HepG2 (cell line): ENCODE results near the gene COMMD10. TPM values are rescaled to one million over a fixed set of nuclear protein-coding genes. Genes with fewer than 3 reads are reported as not detected.

Source experiments
- ATAC-seq: fragments of 200-7000 bp; cut with Tn5 transposase; 3 replicates; pipeline ENCODE4 v1.9.1; 2020; ENCODE audit warnings: mild to moderate bottlenecking, moderate library complexity
- BruUV-seq: library from RNA; stranded (reverse); fragments of 400-500 nt; replicated peaks from 2 replicates; lab custom pipeline; 2021; lab: Mats Ljungman, UMichigan
- CTCF ChIA-PET: fragments of 300-600 bp; formaldehyde crosslinking; extraction: SDS; loops from one replicate; lab custom pipeline; 2021; ENCODE audit warnings: low total read pairs, inconsistent platforms, low intra/inter-chr PET ratio; lab: Yijun Ruan, JAX
- POLR2A ChIA-PET: fragments of 350-600 bp; sonication (Branson Sonifier 250); formaldehyde crosslinking; loops from one replicate; lab custom pipeline; 2020; ENCODE audit warnings: antibody characterized with exemption, inconsistent platforms; lab: Yijun Ruan, JAX
- DNase-seq: peaks from one replicate; pipeline ENCODE4 v3.0.0-alpha.2; 2015; ENCODE audit warnings: low spot score
- FAIRE-seq: peaks from 3 replicates; lab custom pipeline; 2011; peaks lifted over from hg19 to GRCh38; lab: Jason Lieb, UNC
- H2AFZ ChIP-seq: one replicate; pipeline ENCODE4 v1.6.1; 2011; ENCODE audit warnings: low read length, inconsistent platforms
- H3K27ac ChIP-seq: fragments of 300-600 bp; 3 replicates; pipeline ENCODE4 v1.8.0; 2011; ENCODE audit warnings: mixed run types, mild to moderate bottlenecking, mixed read lengths, low read length, inconsistent platforms; ENCODE audit not compliant: insufficient read depth; ENCODE audit errors: extremely low read length
- H3K27me3 ChIP-seq, 2 experiments: fragments of 200-600 bp in 1 of 2; 2 replicates in 1 of 2; 3 replicates in 1 of 2; pipeline versions ENCODE4 v1.6.0 to v1.8.0; 2011; ENCODE audit warnings: low read length in 2 of 2, mild to moderate bottlenecking in 2 of 2, moderate library complexity in 2 of 2, inconsistent platforms in 1 of 2; ENCODE audit not compliant: insufficient read depth in 2 of 2, control insufficient read depth in 1 of 2
- H3K36me3 ChIP-seq, 2 experiments: fragments of 200-600 bp in 1 of 2; replicated peaks in 1 of 2; 2 replicates in 1 of 2; 3 replicates in 1 of 2; pipeline versions ENCODE4 v1.5.1 to v1.8.0; 2011; ENCODE audit warnings: low read length in 2 of 2, inconsistent platforms in 1 of 2; ENCODE audit not compliant: insufficient read depth in 2 of 2, control insufficient read depth in 1 of 2
- H3K4me1 ChIP-seq: 2 replicates; pipeline ENCODE4 v1.5.1; 2012; ENCODE audit warnings: low read length, inconsistent platforms; ENCODE audit not compliant: insufficient read depth
- H3K4me2 ChIP-seq: 2 replicates; pipeline ENCODE4 v1.6.0; 2011; ENCODE audit warnings: low read depth, low read length, inconsistent platforms
- H3K4me3 ChIP-seq, 3 experiments: fragments of 200-600 bp in 1 of 3; sonication (generic), shearing (Covaris generic) in 1 of 3; replicated peaks in 1 of 3; 2 replicates each; pipeline ENCODE4 v1.5.1; 2011 to 2016; ENCODE audit warnings: low read length in 3 of 3, inconsistent platforms in 2 of 3, low read depth in 2 of 3, mild to moderate bottlenecking in 2 of 3, control low read depth in 1 of 3, mixed read lengths in 1 of 3; ENCODE audit not compliant: insufficient read depth in 1 of 3
- H3K79me2 ChIP-seq: one replicate; pipeline ENCODE4 v1.6.1; 2011; ENCODE audit warnings: low read length, inconsistent platforms; ENCODE audit not compliant: insufficient read depth
- H3K9ac ChIP-seq: 2 replicates; pipeline ENCODE4 v1.6.0; 2011; ENCODE audit warnings: mild to moderate bottlenecking, low read depth, low read length, inconsistent platforms; ENCODE audit not compliant: insufficient read depth
- H3K9me3 ChIP-seq: 2 replicates; pipeline ENCODE4 v1.5.1; 2012; ENCODE audit warnings: mild to moderate bottlenecking, low read length
- H4K20me1 ChIP-seq: 2 replicates; pipeline ENCODE4 v1.6.0; 2011; ENCODE audit warnings: inconsistent platforms, mild to moderate bottlenecking, low read length, moderate library complexity; ENCODE audit not compliant: insufficient read depth
- AKNA ChIP-seq: sonication (generic); formaldehyde crosslinking; IDR thresholded peaks from 2 replicates; pipeline ENCODE4 v1.4.0; 2020; ENCODE audit warnings: missing genetic modification reagents, borderline replicate concordance
- IKZF4 ChIP-seq: sonication (generic); formaldehyde crosslinking; IDR thresholded peaks from 2 replicates; pipeline ENCODE4 v1.5.1; 2020; ENCODE audit warnings: borderline replicate concordance, mild to moderate bottlenecking, low read depth, missing genetic modification reagents; ENCODE audit errors: not compliant biosample characterization
- RARA ChIP-seq: IDR thresholded peaks from 2 replicates; pipeline ENCODE4 v1.6.1; 2016; ENCODE audit warnings: missing genetic modification reagents, missing compliant biosample characterization
- RBAK ChIP-seq: sonication (generic); formaldehyde crosslinking; IDR thresholded peaks from 2 replicates; pipeline ENCODE4 v1.5.1; 2020; ENCODE audit warnings: mild to moderate bottlenecking, missing genetic modification reagents
- SP1 ChIP-seq, 2 experiments: fragments of 450-650 bp in 1 of 2; sonication (generic) in 1 of 2; formaldehyde crosslinking in 1 of 2; IDR thresholded peaks; 2 replicates each; pipeline versions ENCODE4 v1.4.0 to v1.6.1; 2016 to 2020; ENCODE audit warnings: missing genetic modification reagents in 1 of 2
- SRSF4 ChIP-seq: fragments of 200-400 bp; formaldehyde crosslinking; IDR thresholded peaks from one replicate; pipeline ENCODE4 v1.6.1; 2018; ENCODE audit warnings: mild to moderate bottlenecking, low read depth, low read length, moderate library complexity; ENCODE audit not compliant: poor library complexity, severe bottlenecking
- ZC3H4 ChIP-seq: sonication (generic); formaldehyde crosslinking; IDR thresholded peaks from 2 replicates; pipeline ENCODE4 v1.4.0; 2020; ENCODE audit warnings: missing genetic modification reagents, borderline replicate concordance
- ZNF317 ChIP-seq: sonication (generic); formaldehyde crosslinking; IDR thresholded peaks from 2 replicates; pipeline ENCODE4 v1.5.0; 2020; ENCODE audit warnings: mild to moderate bottlenecking, missing genetic modification reagents
- ZNF34 ChIP-seq: sonication (generic); formaldehyde crosslinking; IDR thresholded peaks from 2 replicates; pipeline ENCODE4 v1.4.0; 2020; ENCODE audit warnings: mild to moderate bottlenecking, missing genetic modification reagents, borderline replicate concordance
- ZNF670 ChIP-seq: sonication (generic); formaldehyde crosslinking; IDR thresholded peaks from 2 replicates; pipeline ENCODE4 v1.8.0; 2022; ENCODE audit warnings: mild to moderate bottlenecking, missing genetic modification reagents, borderline replicate concordance
- ZNF780A ChIP-seq: sonication (generic); formaldehyde crosslinking; IDR thresholded peaks from 2 replicates; pipeline ENCODE4 v1.8.0; 2022; ENCODE audit warnings: mild to moderate bottlenecking, missing genetic modification reagents, moderate library complexity
- ZNF784 ChIP-seq: sonication (generic); formaldehyde crosslinking; IDR thresholded peaks from 2 replicates; pipeline ENCODE4 v1.5.1; 2020; ENCODE audit warnings: missing genetic modification reagents, mild to moderate bottlenecking, borderline replicate concordance
- WGBS: methylation state at CpG from one replicate; pipeline ENCODE4 v1.1.6; 2017; ENCODE audit warnings: low lambda C conversion rate; 5-methylcytosine and 5-hydroxymethylcytosine counted together
- in situ Hi-C: cut with HindIII; loops from 2 replicates; pipeline ENCODE4 v1.10.0; 2017; ENCODE audit warnings: low pct_unique_long_range_greater_than_20kb; ENCODE audit not compliant: extremely low pct_ligation_motif_present
- intact Hi-C: fragments of 100-400 bp; cut with micrococcal nuclease; formaldehyde crosslinking; loops from one replicate; pipeline ENCODE4 v1.10.0; 2022; ENCODE audit not compliant: unreplicated experiment
- polyA plus RNA-seq, 8 experiments: library from polyadenylated mRNA; depleted of rRNA in 3 of 8; stranded (reverse) in 7 of 8; unstranded in 1 of 8; fragments of >200 nt; fragmentation: Illumina TruSeq in 4 of 8; extraction: Trizol in 4 of 8; gene quantifications; 2 replicates each; pipeline versions ENCODE4 v1.2.1 to v1.2.3, GENCODE V29; 2011 to 2016; ENCODE audit warnings: low read depth in 4 of 8, missing spikeins in 1 of 8, mixed read lengths in 1 of 8; ENCODE audit not compliant: insufficient read depth in 1 of 8
- total RNA-seq, 5 experiments: library from RNA; depleted of rRNA; stranded (reverse); fragments of >200 nt; fragmentation: Illumina TruSeq; extraction: Trizol; gene quantifications; 2 replicates each; pipeline ENCODE4 v1.2.3, GENCODE V29; 2016; ENCODE audit warnings: low read depth in 1 of 5

COMMD10 gene
- total and polyA plus RNA-seq, 2 of the 13 experiments (the other 11 are each of a cell fraction or from before 2014, with no cell fraction given) = 16.9 to 39.3 TPM

GRCh38 chr5:116174111-116174510 is 89.3 kb downstream of the COMMD10 start:
- no TSS peak for BruUV-seq
- no peak overlapping the region for H3K4me3 ChIP-seq
- no peaks in the 10 kb centered on the region for H4K20me1 ChIP-seq
- no peak overlapping the region for H3K27ac ChIP-seq
- ChIA-PET CTCF (no interaction called here), POLR2A (no interaction called here)
- H3K9me3 ChIP-seq = no peaks in the 10 kb centered on the region
- no peak for DNase-seq
- no peaks in the 10 kb centered on the region for H3K36me3 ChIP-seq
- 97% methylated on average over 1 of the region's 1 CpG for WGBS
- no peaks in the 10 kb centered on the region for H3K79me2 ChIP-seq
- in situ Hi-C loops = no loop called here
- TF ChIP-seq ZNF317 (CRISPR knock-in tag) (peak; percentile 96), RARA (CRISPR knock-in tag) (no peak)
- FAIRE-seq = no peak
- H3K4me1 ChIP-seq = no peaks in the 10 kb centered on the region
- no peak overlapping the region for H2AFZ ChIP-seq
- no peak overlapping the region for H3K4me2 ChIP-seq
- ATAC-seq = no peak
- intact Hi-C loops = no loop called here
- H3K9ac ChIP-seq = no peak overlapping the region
- H3K27me3 ChIP-seq = no peaks in the 10 kb centered on the region

- no peak for ATAC-seq
- ChIA-PET CTCF (no interaction called here), POLR2A (no interaction called here)
- BruUV-seq = no TSS peak
- no peaks in the 10 kb centered on the region for H3K36me3 ChIP-seq
- H3K4me1 ChIP-seq = no peaks in the 10 kb centered on the region
- H3K27me3 ChIP-seq = no peaks in the 10 kb centered on the region
- H3K4me2 ChIP-seq = no peak overlapping the region
- FAIRE-seq = no peak
- H3K9ac ChIP-seq = no peak overlapping the region
- DNase-seq = no peak
- in situ Hi-C loops = no loop called here
- H3K9me3 ChIP-seq = no peaks in the 10 kb centered on the region
- no peaks in the 10 kb centered on the region for H3K79me2 ChIP-seq
- WGBS = 95% methylated on average over 6 of the region's 6 CpGs
- no peak overlapping the region for H3K4me3 ChIP-seq
- no peaks in the 10 kb centered on the region for H4K20me1 ChIP-seq
- no peak overlapping the region for H3K27ac ChIP-seq
- intact Hi-C loops = no loop called here
- no peak overlapping the region for H2AFZ ChIP-seq
- no peak for TF ChIP-seq ZC3H4
- TF ChIP-seq SP1 (IDR thresholded peaks at IDR 0.05) = no peak
- TF ChIP-seq SP1 (CRISPR knock-in tag; IDR thresholded peaks at IDR 0.05) = no peak
- TF ChIP-seq SRSF4 = no peak
- TF ChIP-seq ZNF780A (CRISPR knock-in tag) = no peak
- TF ChIP-seq AKNA (CRISPR knock-in tag) = no peak
- TF ChIP-seq ZNF34 (CRISPR knock-in tag) = no peak
- TF ChIP-seq RBAK (CRISPR knock-in tag) = no peak
- TF ChIP-seq IKZF4 (CRISPR knock-in tag) = no peak
- no peak for TF ChIP-seq ZNF784 (CRISPR knock-in tag)
- TF ChIP-seq ZNF670 (CRISPR knock-in tag) = no peak
Measured at GRCh38 chr5:116176121-116176520, 91.3 kb downstream of the COMMD10 start.
